Stimulated activated CD4-positive, alpha-beta T cell treated with anti-CD3 and anti-CD28 coated beads, TNF-alpha, amount 100 ng/mL, for 24 hours (primary cell): Measurements from ENCODE around the gene SLC22A6.
A peak's percentile ranks its signal among the peaks of the same experiment; 100 is the strongest.

ENCODE experiments used
- DNase-seq, 3 experiments: peaks; one replicate each; pipeline ENCODE4 v3.0.0-alpha.2; 2020; ENCODE audit warnings: low read depth in 3 of 3

Gene SLC22A6

DNA sequence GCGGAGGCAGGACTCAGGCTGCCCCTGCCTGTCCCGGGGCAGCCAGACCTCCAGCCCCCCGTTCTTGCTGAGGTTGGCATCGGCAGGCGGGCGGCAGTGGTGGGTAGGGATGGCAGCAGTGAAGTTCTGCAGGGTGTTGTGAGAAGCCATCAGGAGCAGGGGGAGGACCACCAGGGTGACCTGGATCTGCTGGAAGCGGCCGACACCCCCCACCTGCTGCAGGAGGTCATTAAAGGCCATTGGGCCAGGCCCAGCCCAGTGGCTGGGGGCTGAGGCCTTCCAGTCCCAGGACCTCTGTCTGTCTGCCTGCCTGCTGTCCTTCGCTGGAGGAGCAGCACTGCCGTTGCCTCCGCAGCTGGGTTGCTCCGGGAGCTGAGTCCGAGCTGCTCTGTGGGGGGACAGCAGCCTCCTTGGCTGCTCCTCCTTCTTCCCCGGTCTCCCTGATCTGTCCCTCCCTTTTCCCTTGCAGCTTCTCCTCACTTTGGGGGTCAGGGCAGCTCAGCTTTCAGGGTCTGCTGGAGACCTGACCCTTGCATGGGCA lies at the start of gene SLC22A6:
TSS of gene SLC22A6 (minus strand) at position 517 of the 541 bp plus-strand sequence. CDS start at position 240, 277 bp downstream.
- no peak for DNase-seq

DNA sequence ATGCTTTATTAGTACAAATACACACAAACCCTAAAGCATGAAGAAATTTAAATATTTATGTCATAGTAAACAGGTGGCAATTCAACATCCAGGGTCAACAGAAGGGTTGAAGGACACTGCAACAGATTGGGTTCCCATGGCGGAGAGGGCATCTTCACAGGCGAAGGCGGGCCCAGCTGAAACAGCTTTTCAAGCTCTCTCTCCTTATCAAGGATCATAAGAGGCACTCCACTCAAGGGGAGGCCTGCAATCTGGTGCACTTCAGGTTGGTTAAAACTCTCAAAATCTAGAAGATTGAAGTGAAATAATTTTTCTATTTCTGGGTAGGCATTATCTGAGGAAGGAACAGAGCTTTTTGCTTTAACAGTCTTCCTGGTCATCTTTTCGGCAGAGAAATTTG lies 47.7 kb upstream of the SLC22A6 start:
- DNase-seq, result no peak

GRCh38 chr11:63023841-63024648 lies 39.3 kb upstream of the SLC22A6 start:
- DNase-seq, result peak; percentile 74 to 83 (median 81)

DNA sequence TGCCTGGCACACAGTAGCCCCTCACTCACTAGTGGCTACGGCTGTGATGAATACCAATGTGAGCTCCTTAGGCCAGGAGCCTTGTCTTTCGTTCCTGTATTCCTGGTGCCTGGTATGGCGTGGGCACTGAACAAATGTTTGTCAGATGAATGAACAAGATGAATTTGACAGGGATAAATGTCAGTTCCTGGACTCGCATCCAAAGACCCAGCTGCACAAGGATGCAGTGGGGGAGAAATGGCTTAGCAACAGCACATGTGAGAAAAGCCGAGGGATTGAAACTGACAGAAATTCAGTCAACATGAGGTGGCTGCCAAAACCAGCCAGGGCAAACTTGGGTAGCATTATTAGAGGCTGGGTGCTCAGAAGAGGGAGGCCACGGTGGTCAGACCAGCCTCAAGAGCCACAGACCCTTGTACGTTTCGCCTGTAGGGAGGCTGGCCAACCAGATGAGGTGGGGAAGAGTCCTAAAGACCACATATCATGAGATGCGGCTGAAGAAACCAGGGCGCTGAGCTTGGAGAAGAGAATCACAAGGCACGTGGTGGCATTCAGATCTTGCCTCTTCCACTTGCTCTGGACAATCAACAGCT lies 38.6 kb upstream of the SLC22A6 start:
- DNase-seq, result no peak

DNA sequence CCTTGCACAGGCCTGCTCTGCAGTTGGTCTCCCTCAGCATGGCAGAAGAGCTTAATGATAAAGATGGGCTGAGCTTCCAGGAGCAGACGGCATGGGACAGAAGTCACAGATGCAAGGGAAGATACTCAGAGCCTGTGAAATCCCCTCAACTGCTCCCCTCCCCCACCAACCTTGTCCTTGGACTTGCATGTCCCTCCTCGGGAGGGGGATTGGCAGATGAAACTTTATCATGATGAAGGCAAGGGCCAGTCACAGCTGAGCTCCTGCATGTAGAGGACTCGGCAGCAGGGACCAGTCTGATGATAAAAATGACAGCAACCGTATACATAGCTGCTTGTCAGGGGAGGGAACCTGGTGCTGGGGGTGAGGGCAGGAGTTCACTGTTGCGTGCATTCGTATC lies 37.7 kb upstream of the SLC22A6 start:
- DNase-seq, result no peak

DNA sequence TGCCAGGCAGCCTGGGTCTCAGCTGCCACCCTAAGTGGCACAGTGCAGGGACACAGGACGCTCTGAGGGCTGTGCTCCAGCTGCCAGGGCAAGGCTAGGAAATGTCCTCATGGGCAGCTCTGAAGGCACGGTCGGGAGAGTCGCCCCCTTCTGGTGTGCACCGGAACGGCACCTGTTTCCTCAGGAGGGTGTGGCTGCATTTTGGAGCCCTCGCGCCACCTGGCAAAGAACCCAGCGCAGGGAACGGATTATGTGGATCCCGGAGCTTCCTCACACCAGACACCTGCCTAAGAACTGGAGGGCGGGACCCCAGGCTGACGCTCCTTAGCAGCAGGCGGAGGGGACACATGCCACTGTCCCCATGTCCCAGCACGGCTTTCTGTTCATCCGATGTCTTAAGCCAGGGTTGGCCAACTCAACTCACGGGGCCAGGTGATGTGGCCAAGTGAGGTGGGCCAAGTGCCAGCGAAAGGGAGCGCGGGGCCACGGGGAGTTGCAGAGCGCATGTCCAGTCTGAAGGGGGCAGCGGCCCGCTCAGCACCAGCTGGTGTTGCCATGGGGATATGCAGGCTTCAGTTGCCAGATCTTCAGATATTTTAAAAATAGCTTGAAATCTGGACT lies 36.0 kb upstream of the SLC22A6 start:
- peak in 1 of 3 experiments; percentile 46 for DNase-seq

- DNase-seq, result no peak
Observed at GRCh38 chr11:63019506-63019905, 34.7 kb upstream of the SLC22A6 start.

- DNase-seq, result no peak
Observed at GRCh38 chr11:63017306-63017974, 32.7 kb upstream of the SLC22A6 start.

GRCh38 chr11:63015521-63016215 lies 30.9 kb upstream of the SLC22A6 start, which contains the start of gene SLC22A8:
Gene SLC22A8 (minus strand): TSS chr11:63015841. CDS start chr11:63014958, 883 bp downstream.
- no peak for DNase-seq

DNA sequence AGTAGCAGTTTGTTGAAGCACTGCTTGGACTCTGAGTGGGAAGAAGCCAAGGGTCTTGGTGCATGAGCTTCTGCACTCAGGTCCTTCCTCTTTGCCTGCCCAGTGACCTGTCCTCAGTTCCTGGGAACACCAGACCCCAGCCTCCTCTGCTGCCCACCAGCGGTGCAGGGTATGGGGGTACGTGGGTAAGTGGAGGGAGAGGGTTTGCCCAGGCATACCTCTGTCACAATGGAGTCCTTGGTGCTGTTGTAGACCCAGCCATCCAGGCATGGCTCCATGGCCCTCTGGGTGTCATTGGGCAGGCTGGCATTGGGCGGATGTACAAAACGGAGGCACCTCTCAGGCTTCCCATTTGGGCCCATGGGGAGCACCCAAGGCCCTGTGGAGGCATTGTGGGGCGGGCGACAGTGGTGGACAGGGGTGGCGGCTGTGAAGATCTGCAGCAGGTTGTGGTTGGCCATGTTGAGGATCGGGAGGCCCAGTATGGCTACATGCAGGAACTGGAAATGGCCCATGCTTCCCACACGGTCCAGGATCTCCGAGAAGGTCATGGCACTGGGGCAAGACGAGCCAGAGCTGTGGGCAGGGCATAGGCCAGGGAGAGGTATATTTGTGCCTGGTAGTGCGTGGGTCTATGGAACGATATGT lies 29.8 kb upstream of the SLC22A6 start:
- no peak for DNase-seq

- no peak for DNase-seq
Observed at GRCh38 chr11:63012839-63013238, 28.1 kb upstream of the SLC22A6 start.

- DNase-seq, result no peak
Observed at GRCh38 chr11:63012430-63012829, 27.7 kb upstream of the SLC22A6 start.

DNA sequence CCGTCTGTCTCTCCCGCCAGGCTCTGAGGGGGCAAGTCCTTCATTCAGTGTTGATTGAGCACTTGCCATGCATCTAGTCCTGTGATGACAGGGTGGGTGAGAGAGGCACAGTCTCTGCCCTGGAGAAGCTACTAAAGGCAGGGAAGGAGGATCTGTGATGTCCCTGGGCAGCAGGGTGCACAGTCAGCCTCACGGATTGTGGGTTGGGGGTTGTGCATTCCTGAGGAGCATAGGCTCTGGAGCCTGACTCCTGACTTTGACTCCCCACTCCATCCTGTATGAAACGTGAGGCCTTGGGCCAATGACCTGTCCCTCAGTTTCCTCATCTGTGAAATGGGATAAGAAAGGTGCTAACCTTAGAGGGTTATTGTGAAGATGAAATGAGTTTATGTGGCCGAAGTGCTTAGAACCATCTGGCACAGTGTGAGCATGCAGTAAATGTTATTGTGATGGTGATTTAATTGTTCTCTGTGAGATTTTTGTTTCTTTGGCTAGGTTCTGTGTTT lies 26.2 kb upstream of the SLC22A6 start:
- DNase-seq, result no peak

GRCh38 chr11:63007920-63008319 lies 23.2 kb upstream of the SLC22A6 start:
- no peak for DNase-seq

DNA sequence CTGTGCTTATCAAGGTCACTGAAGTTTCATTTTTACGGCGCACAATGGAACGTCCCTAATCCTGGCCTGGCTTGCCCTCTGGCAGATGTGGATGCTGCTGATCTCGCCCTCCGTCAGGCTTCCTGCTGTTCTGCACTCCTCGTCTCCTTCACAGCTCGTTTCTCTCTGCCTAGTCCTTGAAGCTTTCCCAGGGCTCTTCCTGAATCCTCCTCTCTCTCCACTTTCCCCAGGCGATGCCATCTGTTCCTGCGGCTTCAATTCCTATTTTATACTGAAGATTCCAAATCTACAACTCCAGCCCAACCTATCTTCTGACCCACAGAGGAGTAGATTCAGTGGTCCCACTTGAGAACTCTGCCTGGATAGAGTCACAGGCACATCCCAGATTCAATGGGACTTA lies 16.7 kb upstream of the SLC22A6 start:
- no peak for DNase-seq

- DNase-seq, result no peak
Observed at GRCh38 chr11:62999649-63000048, 14.9 kb upstream of the SLC22A6 start.

DNA sequence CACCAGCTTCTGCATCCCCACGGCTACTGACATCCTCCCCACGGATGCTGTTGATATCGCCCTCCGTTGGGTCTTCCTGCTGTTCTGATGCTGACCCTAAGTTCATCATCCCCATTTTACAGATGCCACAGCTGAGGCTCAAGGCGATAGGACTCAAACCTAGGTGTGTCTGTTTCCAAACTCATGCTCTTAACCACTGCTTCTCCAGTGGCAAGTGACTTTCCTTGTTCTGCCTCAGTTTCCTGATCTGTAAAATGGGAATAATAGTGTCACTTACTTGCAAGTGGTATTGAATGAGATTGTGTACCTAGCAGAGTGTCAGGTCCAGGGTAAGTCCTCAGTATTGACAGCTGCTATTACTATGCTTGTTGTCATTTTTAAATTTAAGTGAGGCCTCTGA lies 14.4 kb upstream of the SLC22A6 start:
- DNase-seq, result no peak

GRCh38 chr11:62996271-62996670 lies 11.5 kb upstream of the SLC22A6 start:
- DNase-seq, result no peak

- DNase-seq, result no peak
Observed at GRCh38 chr11:62994775-62995174, 10.0 kb upstream of the SLC22A6 start.

DNA sequence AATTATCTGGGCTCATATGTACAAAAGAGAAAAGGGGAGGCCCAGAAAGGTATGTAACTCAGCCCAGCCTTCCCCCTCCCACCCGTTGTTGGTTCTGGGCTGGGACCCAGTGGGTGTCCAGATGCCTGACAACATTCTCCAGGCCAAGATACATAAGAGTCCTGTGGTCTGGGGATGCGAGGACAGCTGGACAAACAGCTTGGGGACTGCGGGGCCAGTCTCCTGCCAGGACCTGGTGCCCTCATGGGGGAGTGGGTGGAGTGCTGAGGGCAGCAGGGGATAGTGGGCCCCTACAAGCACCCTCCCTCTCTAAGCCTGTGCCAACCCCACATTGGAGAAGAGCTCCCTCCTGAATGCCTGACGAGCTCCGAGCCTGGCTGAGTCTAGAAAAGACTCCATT lies 3.5 kb upstream of the SLC22A6 start:
- no peak for DNase-seq
